GM23338 (cell line): Measurements from ENCODE around the gene USP21. TPM values are rescaled to one million over a fixed set of nuclear protein-coding genes. Genes with fewer than 3 reads are reported as not detected.

Experiments used
- ATAC-seq: fragments of 200-7000 bp; cut with Tn5 transposase; 3 replicates; pipeline ENCODE4 v1.9.1; 2020
- DNase-seq: peaks from one replicate; pipeline ENCODE4 v3.0.0-alpha.2; 2015; ENCODE audit warnings: low spot score
- H2AFZ ChIP-seq: fragments of 200-600 bp; sonication (generic); 2 replicates; pipeline ENCODE4 v1.8.0; 2016; ENCODE audit warnings: antibody characterized with exemption, mild to moderate bottlenecking, moderate library complexity
- H3F3A ChIP-seq: fragments of 200-600 bp; sonication (generic); replicated peaks from 2 replicates; pipeline ENCODE4 v1.8.0; 2017; ENCODE audit warnings: antibody characterized with exemption, mixed run types, low read depth
- H3K27ac ChIP-seq: fragments of 200-600 bp; sonication (generic); 2 replicates; pipeline ENCODE4 v1.6.1; 2016; ENCODE audit warnings: low read depth
- H3K27me3 ChIP-seq: fragments of 200-600 bp; sonication (generic); 2 replicates; pipeline ENCODE4 v1.8.0; 2016; ENCODE audit warnings: mild to moderate bottlenecking, mixed run types, moderate library complexity; ENCODE audit not compliant: insufficient read depth
- H3K36me3 ChIP-seq: fragments of 200-600 bp; sonication (generic); 2 replicates; pipeline ENCODE4 v1.8.0; 2016; ENCODE audit warnings: mild to moderate bottlenecking; ENCODE audit not compliant: insufficient read depth
- H3K4me1 ChIP-seq: fragments of 200-600 bp; sonication (generic); 2 replicates; pipeline ENCODE4 v1.8.0; 2016; ENCODE audit warnings: mild to moderate bottlenecking, moderate library complexity; ENCODE audit not compliant: insufficient read depth
- H3K4me2 ChIP-seq: fragments of 200-600 bp; sonication (generic); 2 replicates; pipeline ENCODE4 v1.7.1; 2017; ENCODE audit warnings: mixed run types
- H3K4me3 ChIP-seq: fragments of 200-600 bp; sonication (generic); 2 replicates; pipeline ENCODE4 v1.6.1; 2016; ENCODE audit warnings: mixed run types
- H3K79me2 ChIP-seq: fragments of 200-600 bp; sonication (generic); replicated peaks from 2 replicates; pipeline ENCODE4 v1.8.0; 2017; ENCODE audit warnings: mild to moderate bottlenecking; ENCODE audit not compliant: insufficient read depth
- H3K9me2 ChIP-seq: fragments of 200-600 bp; sonication (generic); 2 replicates; pipeline ENCODE4 v1.8.0; 2017; ENCODE audit not compliant: insufficient read depth
- H4K20me1 ChIP-seq: fragments of 200-600 bp; sonication (generic); replicated peaks from 2 replicates; pipeline ENCODE4 v1.8.0; 2017; ENCODE audit warnings: mild to moderate bottlenecking; ENCODE audit not compliant: insufficient read depth
- H3K27ac Mint-ChIP-seq: 2 replicates; pipeline ENCODE4 v1.8.0; 2020; ENCODE audit warnings: inconsistent platforms, mild to moderate bottlenecking, moderate library complexity, mixed read lengths
- H3K27me3 Mint-ChIP-seq: 3 replicates; pipeline ENCODE4 v1.8.0; 2022; ENCODE audit warnings: low read depth, mild to moderate bottlenecking, moderate library complexity, mixed read lengths, inconsistent platforms; ENCODE audit not compliant: insufficient read depth, poor library complexity
- H3K36me3 Mint-ChIP-seq: 3 replicates; pipeline ENCODE4 v1.8.0; 2021; ENCODE audit warnings: low read depth, mild to moderate bottlenecking, inconsistent platforms, moderate library complexity, mixed read lengths
- H3K4me1 Mint-ChIP-seq: 3 replicates; pipeline ENCODE4 v1.8.0; 2020; ENCODE audit warnings: mild to moderate bottlenecking, inconsistent platforms, mixed read lengths
- H3K4me3 Mint-ChIP-seq: 3 replicates; pipeline ENCODE4 v1.8.0; 2021; ENCODE audit warnings: moderate library complexity, mild to moderate bottlenecking, inconsistent platforms, mixed read lengths
- H3K9me3 Mint-ChIP-seq: 3 replicates; pipeline ENCODE4 v1.8.0; 2020; ENCODE audit warnings: moderate library complexity, mild to moderate bottlenecking, inconsistent platforms, mixed read lengths
- CREB1 ChIP-seq: fragments of 250-450 bp; sonication (Bioruptor Pico); IDR thresholded peaks from 2 replicates; pipeline ENCODE4 v1.5.0; 2020; ENCODE audit warnings: low read depth, mild to moderate bottlenecking, moderate library complexity
- ETS1 ChIP-seq: IDR thresholded peaks from 2 replicates; pipeline ENCODE4 v1.6.1; 2016; ENCODE audit warnings: antibody characterized with exemption
- EZH2 ChIP-seq: fragments of 200-600 bp; sonication (generic); IDR thresholded peaks from one replicate; pipeline ENCODE4 v1.8.0; 2017; ENCODE audit warnings: antibody characterized with exemption, mild to moderate bottlenecking, low read depth; ENCODE audit not compliant: unreplicated experiment
- JUNB ChIP-seq: IDR thresholded peaks from one replicate; pipeline ENCODE4 v1.6.1; 2016; ENCODE audit warnings: antibody characterized with exemption; ENCODE audit not compliant: unreplicated experiment
- NANOG ChIP-seq: IDR thresholded peaks from 2 replicates; pipeline ENCODE4 v1.6.1; 2016; ENCODE audit warnings: antibody characterized with exemption, borderline replicate concordance
- POLR2AphosphoS5 ChIP-seq: IDR thresholded peaks from 2 replicates; pipeline ENCODE4 v1.6.1; 2016; ENCODE audit warnings: antibody characterized with exemption, low read depth
- STAT1 ChIP-seq: IDR thresholded peaks from one replicate; pipeline ENCODE4 v1.6.1; 2016; ENCODE audit warnings: antibody characterized with exemption; ENCODE audit not compliant: unreplicated experiment
- ZNF114 ChIP-seq: fragments of 250-450 bp; sonication (Bioruptor Pico); IDR thresholded peaks from 2 replicates; pipeline ENCODE4 v1.5.0; 2020; ENCODE audit warnings: mild to moderate bottlenecking, moderate library complexity
- ZNF331 ChIP-seq: fragments of 250-450 bp; sonication (Bioruptor Pico); IDR thresholded peaks from 2 replicates; pipeline ENCODE4 v1.5.0; 2020; ENCODE audit warnings: low read depth, mild to moderate bottlenecking, moderate library complexity
- polyA plus RNA-seq: library from polyadenylated mRNA; unstranded; fragments of >200 nt; fragmentation: Nextera tagmentation; extraction: Ambion mirVana; gene quantifications from 2 replicates; pipeline ENCODE4 v1.2.1, GENCODE V29; 2016
- total RNA-seq: library from RNA; depleted of rRNA; stranded (reverse); fragments of >200 nt; shearing (Covaris generic); gene quantifications from 2 replicates; pipeline ENCODE4 v1.2.3, GENCODE V29; 2014
- TF ChIP-seq, protein P1 (sequence below), 2 experiments: fragments of 200-600 bp in 1 of 2; sonication (generic) in 1 of 2; conservative IDR thresholded peaks; 2 replicates each; pipeline versions ENCODE4 v1.5.1 to v1.6.1; 2016 to 2017; ENCODE audit warnings: antibody characterized with exemption in 2 of 2, low read depth in 2 of 2, mild to moderate bottlenecking in 2 of 2, moderate library complexity in 1 of 2
- TF ChIP-seq, protein P2 (sequence below): fragments of 250-450 bp; sonication (Bioruptor Pico); IDR thresholded peaks from 2 replicates; pipeline ENCODE4 v1.5.0; 2020; ENCODE audit warnings: mild to moderate bottlenecking, moderate library complexity

The USP21 gene
- total and polyA plus RNA-seq, 2 experiments from 2014 or later, result 17.9 to 25.6 TPM

DNA sequence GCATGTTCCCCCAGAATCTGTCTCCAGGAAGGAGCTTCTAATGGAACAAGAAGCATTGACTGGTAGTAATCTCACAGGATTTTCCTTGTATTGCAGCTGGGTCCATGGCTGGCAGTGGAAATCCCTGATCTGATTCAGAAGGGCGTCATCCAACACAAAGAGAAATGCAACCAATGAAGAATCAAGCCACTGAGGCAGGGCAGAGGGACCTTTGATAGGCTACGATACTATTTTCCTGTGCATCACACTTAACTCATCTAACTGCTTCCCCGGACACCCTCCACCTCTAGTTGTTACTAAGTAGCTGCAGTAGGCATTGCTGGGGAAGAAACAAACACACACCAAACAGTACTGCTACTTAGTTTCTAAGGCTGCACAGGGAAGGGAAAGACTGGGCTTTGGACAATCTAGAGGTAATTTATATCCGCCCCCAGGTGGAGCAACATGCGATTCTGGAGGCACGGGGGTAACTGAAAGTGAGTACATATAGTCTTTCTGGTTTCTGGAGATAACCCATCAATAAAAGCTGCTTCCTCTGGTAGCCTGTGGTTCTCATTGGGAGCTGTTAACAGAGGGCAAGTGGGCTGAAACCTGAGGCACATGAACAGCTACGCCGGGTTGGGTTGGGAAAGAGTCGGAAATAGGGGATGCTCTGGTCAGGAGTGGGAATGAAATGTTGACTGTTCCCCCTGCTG lies 837 bp upstream of the USP21 start:
- no peaks in the 10 kb centered on the region for H4K20me1 ChIP-seq
- no peak for DNase-seq
- H3F3A ChIP-seq, result peaks cover 27% of the 10 kb centered on the region
- peaks cover 14% of the 10 kb centered on the region; the same call in 1 of the 2 replicates for H3K79me2 ChIP-seq
- H3K4me2 ChIP-seq, result peak overlapping the region; percentile 96
- Mint-ChIP-seq H3K4me3 (peak overlapping the region; percentile 84), H3K9me3 (no peaks in the 10 kb centered on the region), H3K27me3 (peaks cover 17% of the 10 kb centered on the region), H3K36me3 (peaks cover 37% of the 10 kb centered on the region), H3K4me1 (peaks cover 25% of the 10 kb centered on the region), H3K27ac (peak overlapping the region; percentile 76)
- H3K4me1 ChIP-seq, result peaks cover 9% of the 10 kb centered on the region; the same call in 1 of the 2 replicates
- H3K27me3 ChIP-seq, result no peaks in the 10 kb centered on the region
- H3K9me2 ChIP-seq, result no peaks in the 10 kb centered on the region
- no peak for ATAC-seq
- H3K27ac ChIP-seq, result peak overlapping the region; percentile 43
- TF ChIP-seq ETS1, result no peak
- TF ChIP-seq STAT1, result no peak
- TF ChIP-seq ZNF114, result no peak
- no peak for TF ChIP-seq JUNB
- TF ChIP-seq POLR2AphosphoS5, result no peak
- TF ChIP-seq EZH2, result no peak
- TF ChIP-seq ZNF331 (CRISPR knock-in tag), result no peak
- TF ChIP-seq, protein P1, sequence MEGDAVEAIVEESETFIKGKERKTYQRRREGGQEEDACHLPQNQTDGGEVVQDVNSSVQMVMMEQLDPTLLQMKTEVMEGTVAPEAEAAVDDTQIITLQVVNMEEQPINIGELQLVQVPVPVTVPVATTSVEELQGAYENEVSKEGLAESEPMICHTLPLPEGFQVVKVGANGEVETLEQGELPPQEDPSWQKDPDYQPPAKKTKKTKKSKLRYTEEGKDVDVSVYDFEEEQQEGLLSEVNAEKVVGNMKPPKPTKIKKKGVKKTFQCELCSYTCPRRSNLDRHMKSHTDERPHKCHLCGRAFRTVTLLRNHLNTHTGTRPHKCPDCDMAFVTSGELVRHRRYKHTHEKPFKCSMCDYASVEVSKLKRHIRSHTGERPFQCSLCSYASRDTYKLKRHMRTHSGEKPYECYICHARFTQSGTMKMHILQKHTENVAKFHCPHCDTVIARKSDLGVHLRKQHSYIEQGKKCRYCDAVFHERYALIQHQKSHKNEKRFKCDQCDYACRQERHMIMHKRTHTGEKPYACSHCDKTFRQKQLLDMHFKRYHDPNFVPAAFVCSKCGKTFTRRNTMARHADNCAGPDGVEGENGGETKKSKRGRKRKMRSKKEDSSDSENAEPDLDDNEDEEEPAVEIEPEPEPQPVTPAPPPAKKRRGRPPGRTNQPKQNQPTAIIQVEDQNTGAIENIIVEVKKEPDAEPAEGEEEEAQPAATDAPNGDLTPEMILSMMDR (conservative IDR thresholded peaks at IDR 0.05; ENCODE audit: low read depth in 2 of 2), result no peak
- TF ChIP-seq, protein P2, sequence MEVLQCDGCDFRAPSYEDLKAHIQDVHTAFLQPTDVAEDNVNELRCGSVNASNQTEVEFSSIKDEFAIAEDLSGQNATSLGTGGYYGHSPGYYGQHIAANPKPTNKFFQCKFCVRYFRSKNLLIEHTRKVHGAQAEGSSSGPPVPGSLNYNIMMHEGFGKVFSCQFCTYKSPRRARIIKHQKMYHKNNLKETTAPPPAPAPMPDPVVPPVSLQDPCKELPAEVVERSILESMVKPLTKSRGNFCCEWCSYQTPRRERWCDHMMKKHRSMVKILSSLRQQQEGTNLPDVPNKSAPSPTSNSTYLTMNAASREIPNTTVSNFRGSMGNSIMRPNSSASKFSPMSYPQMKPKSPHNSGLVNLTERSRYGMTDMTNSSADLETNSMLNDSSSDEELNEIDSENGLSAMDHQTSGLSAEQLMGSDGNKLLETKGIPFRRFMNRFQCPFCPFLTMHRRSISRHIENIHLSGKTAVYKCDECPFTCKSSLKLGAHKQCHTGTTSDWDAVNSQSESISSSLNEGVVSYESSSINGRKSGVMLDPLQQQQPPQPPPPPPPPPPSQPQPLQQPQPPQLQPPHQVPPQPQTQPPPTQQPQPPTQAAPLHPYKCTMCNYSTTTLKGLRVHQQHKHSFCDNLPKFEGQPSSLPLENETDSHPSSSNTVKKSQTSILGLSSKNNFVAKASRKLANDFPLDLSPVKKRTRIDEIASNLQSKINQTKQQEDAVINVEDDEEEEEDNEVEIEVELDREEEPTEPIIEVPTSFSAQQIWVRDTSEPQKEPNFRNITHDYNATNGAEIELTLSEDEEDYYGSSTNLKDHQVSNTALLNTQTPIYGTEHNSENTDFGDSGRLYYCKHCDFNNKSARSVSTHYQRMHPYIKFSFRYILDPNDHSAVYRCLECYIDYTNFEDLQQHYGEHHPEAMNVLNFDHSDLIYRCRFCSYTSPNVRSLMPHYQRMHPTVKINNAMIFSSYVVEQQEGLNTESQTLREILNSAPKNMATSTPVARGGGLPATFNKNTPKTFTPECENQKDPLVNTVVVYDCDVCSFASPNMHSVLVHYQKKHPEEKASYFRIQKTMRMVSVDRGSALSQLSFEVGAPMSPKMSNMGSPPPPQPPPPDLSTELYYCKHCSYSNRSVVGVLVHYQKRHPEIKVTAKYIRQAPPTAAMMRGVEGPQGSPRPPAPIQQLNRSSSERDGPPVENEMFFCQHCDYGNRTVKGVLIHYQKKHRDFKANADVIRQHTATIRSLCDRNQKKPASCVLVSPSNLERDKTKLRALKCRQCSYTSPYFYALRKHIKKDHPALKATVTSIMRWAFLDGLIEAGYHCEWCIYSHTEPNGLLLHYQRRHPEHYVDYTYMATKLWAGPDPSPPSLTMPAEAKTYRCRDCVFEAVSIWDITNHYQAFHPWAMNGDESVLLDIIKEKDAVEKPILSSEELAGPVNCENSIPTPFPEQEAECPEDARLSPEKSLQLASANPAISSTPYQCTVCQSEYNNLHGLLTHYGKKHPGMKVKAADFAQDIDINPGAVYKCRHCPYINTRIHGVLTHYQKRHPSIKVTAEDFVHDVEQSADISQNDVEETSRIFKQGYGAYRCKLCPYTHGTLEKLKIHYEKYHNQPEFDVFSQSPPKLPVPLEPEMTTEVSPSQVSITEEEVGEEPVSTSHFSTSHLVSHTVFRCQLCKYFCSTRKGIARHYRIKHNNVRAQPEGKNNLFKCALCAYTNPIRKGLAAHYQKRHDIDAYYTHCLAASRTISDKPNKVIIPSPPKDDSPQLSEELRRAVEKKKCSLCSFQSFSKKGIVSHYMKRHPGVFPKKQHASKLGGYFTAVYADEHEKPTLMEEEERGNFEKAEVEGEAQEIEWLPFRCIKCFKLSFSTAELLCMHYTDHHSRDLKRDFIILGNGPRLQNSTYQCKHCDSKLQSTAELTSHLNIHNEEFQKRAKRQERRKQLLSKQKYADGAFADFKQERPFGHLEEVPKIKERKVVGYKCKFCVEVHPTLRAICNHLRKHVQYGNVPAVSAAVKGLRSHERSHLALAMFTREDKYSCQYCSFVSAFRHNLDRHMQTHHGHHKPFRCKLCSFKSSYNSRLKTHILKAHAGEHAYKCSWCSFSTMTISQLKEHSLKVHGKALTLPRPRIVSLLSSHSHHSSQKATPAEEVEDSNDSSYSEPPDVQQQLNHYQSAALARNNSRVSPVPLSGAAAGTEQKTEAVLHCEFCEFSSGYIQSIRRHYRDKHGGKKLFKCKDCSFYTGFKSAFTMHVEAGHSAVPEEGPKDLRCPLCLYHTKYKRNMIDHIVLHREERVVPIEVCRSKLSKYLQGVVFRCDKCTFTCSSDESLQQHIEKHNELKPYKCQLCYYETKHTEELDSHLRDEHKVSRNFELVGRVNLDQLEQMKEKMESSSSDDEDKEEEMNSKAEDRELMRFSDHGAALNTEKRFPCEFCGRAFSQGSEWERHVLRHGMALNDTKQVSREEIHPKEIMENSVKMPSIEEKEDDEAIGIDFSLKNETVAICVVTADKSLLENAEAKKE (CRISPR knock-in tag), result no peak
- TF ChIP-seq CREB1 (CRISPR knock-in tag), result no peak
- no peak for TF ChIP-seq NANOG
- H3K4me3 ChIP-seq, result peak overlapping the region; percentile 85
- H3K36me3 ChIP-seq, result no peaks in the 10 kb centered on the region; the same call in none of the 2 replicates
- no peak overlapping the region for H2AFZ ChIP-seq
